ENCODE results near the gene NCKIPSD.

Gene NCKIPSD

GRCh38 chr3:48655063-48655462 lies 30.7 kb downstream of the NCKIPSD start:
- no peak for TF ChIP-seq ZNF274 (IDR thresholded peaks at IDR 0.05; ENCODE audit: low read depth, low read length)
- H3K4me3 ChIP-seq (ENCODE audit: low read length) = no peak overlapping the region

- no peak for TF ChIP-seq ZNF274 (IDR thresholded peaks at IDR 0.05; ENCODE audit: low read depth, low read length)
- H3K4me3 ChIP-seq (ENCODE audit: low read length) = no peak overlapping the region
Observed at GRCh38 chr3:48652923-48653715, 32.6 kb downstream of the NCKIPSD start.

GRCh38 chr3:48651771-48652170 lies 33.9 kb downstream of the NCKIPSD start:
- no peak overlapping the region for H3K4me3 ChIP-seq (ENCODE audit: low read length)
- no peak for TF ChIP-seq ZNF274 (IDR thresholded peaks at IDR 0.05; ENCODE audit: low read depth, low read length)

GRCh38 chr3:48650723-48651122 lies 35.0 kb downstream of the NCKIPSD start:
- no peak for TF ChIP-seq ZNF274 (IDR thresholded peaks at IDR 0.05; ENCODE audit: low read depth, low read length)
- H3K4me3 ChIP-seq (ENCODE audit: low read length) = no peak overlapping the region

GRCh38 chr3:48648188-48648850 lies 37.4 kb downstream of the NCKIPSD start:
- no peak for TF ChIP-seq ZNF274 (IDR thresholded peaks at IDR 0.05; ENCODE audit: low read depth, low read length)
- no peak overlapping the region for H3K4me3 ChIP-seq (ENCODE audit: low read length)

- TF ChIP-seq ZNF274 (IDR thresholded peaks at IDR 0.05; ENCODE audit: low read depth, low read length) = no peak
Observed at GRCh38 chr3:48647714-48648113, 38.0 kb downstream of the NCKIPSD start.

GRCh38 chr3:48644898-48645760 lies 40.6 kb downstream of the NCKIPSD start:
- H3K4me3 ChIP-seq (ENCODE audit: low read length) = no peak overlapping the region
- no peak for TF ChIP-seq ZNF274 (IDR thresholded peaks at IDR 0.05; ENCODE audit: low read depth, low read length)

More at GRCh38 chr3:48647714-48648113, 38.0 kb downstream of the NCKIPSD start:
- no peak overlapping the region for H3K4me3 ChIP-seq (ENCODE audit: low read length)

GRCh38 chr3:48642605-48643004 lies 43.1 kb downstream of the NCKIPSD start:
- TF ChIP-seq ZNF274 (IDR thresholded peaks at IDR 0.05; ENCODE audit: low read depth, low read length) = no peak

GRCh38 chr3:48641396-48641795 lies 44.3 kb downstream of the NCKIPSD start:
- no peak overlapping the region for H3K4me3 ChIP-seq (ENCODE audit: low read length)
- no peak for TF ChIP-seq ZNF274 (IDR thresholded peaks at IDR 0.05; ENCODE audit: low read depth, low read length)

More at GRCh38 chr3:48642605-48643004, 43.1 kb downstream of the NCKIPSD start:
- no peak overlapping the region for H3K4me3 ChIP-seq (ENCODE audit: low read length)

GRCh38 chr3:48639944-48640606 lies 45.6 kb downstream of the NCKIPSD start:
- TF ChIP-seq ZNF274 (IDR thresholded peaks at IDR 0.05; ENCODE audit: low read depth, low read length) = no peak
- H3K4me3 ChIP-seq (ENCODE audit: low read length) = no peak overlapping the region

GRCh38 chr3:48637305-48637704 lies 48.4 kb downstream of the NCKIPSD start:
- TF ChIP-seq ZNF274 (IDR thresholded peaks at IDR 0.05; ENCODE audit: low read depth, low read length) = no peak
- no peak overlapping the region for H3K4me3 ChIP-seq (ENCODE audit: low read length)

- H3K4me3 ChIP-seq (ENCODE audit: low read length) = peak overlapping the region; percentile 66
- TF ChIP-seq ZNF274 (IDR thresholded peaks at IDR 0.05; ENCODE audit: low read depth, low read length) = no peak
Observed at GRCh38 chr3:48636149-48636655, 49.5 kb downstream of the NCKIPSD start.

- TF ChIP-seq ZNF274 (IDR thresholded peaks at IDR 0.05; ENCODE audit: low read depth, low read length) = no peak
- H3K4me3 ChIP-seq (ENCODE audit: low read length) = peak within 1 kb of the TSS; percentile 86
Observed at GRCh38 chr3:48635222-48636021, 50.3 kb downstream of the NCKIPSD start, which contains the start of gene SLC26A6. SLC26A6 (minus strand) TSS chr3:48635461; CDS start chr3:48635393, 68 bp downstream.

Measured in GM08714 (cell line).